Germinal center (tissue), 1 donor: ENCODE data around the gene TADA3.
"Not testable (repeated sequence)": the region's sequence is repeated elsewhere in the genome, so short reads cannot be mapped to it uniquely, and the experiment has no call there.

Experiments used
- DNase-seq: peaks from one replicate; pipeline ENCODE4 v3.0.0; 2012; ENCODE audit warnings: mixed read lengths, low spot score

TADA3 gene

DNA sequence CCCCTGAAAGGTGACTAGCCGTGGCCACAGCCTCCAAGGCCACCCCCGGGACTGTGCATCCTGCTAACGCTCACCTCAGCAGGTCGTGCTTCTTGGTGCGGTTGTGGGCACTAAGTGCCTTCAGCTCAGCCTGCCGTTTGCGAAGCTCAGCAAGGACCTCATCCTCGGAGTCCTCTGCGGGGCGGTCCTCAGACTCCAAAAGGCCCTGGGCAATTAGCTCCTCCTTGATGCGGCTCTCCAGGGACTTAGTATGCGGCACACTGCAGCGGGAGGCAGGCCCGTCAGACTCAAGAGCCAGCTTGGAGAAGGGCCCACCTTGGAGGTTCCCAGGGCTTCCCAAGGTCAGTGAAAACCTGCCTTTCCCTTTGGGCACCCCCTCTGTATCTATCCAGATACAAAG lies 8.3 kb downstream of the TADA3 start:
- DNase-seq, result no peak

- peak; percentile 32 for DNase-seq
Measured at GRCh38 chr3:9782770-9783169, 9.5 kb downstream of the TADA3 start.

DNA sequence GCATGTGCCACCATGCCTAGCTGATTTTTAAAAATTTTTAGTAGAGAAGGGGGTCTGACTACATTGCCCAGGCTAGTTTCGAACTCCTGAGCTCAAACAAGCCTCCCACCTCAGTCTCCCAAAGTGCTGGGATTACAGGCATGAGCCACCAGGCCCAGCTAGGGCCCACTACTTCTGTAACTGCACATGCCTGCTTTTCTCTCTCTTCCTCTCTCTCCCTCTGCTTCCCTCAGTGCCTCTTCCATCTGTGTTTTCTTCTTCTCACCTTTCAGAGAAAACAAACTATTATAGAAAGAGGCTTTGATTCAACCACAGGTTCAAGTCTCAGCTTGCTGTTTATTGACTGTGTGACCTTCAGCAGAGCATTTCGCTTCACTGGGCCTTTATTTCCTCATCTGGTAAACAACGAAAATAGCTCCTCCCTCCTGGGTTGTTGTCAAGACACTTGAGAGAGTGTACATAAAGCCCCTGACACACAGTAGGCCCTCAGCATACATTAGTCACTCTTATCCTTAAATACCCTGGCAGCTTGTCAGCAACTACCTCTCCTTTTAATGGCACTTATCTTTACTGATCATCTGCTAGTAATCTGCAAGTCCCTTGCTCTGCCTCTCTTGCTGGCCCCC lies 10.2 kb downstream of the TADA3 start:
- DNase-seq, result no peak

- no peak for DNase-seq
Measured at GRCh38 chr3:9781551-9781950, 10.7 kb downstream of the TADA3 start.

GRCh38 chr3:9780910-9781309 lies 11.4 kb downstream of the TADA3 start:
- no peak for DNase-seq

DNA sequence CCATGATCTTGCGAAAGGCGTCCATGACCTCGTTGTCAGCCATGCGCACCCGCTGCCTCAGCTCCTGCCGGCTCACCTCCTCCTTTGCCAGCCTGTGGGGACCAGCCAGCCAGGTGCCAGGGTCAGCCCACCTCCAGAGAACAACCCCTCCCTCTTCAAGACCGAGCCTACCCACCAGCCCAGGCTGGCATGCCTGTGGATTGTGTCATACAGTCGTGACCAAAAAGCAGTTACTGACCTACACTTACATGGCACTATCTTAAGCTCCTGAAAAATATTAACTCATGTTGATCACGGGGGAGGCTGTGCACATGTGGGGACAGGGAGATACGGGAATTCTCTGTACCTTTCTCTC lies 11.8 kb downstream of the TADA3 start:
- peak; percentile 36 for DNase-seq

GRCh38 chr3:9779721-9780457 lies 12.4 kb downstream of the TADA3 start:
- peak; percentile 78 for DNase-seq

DNA sequence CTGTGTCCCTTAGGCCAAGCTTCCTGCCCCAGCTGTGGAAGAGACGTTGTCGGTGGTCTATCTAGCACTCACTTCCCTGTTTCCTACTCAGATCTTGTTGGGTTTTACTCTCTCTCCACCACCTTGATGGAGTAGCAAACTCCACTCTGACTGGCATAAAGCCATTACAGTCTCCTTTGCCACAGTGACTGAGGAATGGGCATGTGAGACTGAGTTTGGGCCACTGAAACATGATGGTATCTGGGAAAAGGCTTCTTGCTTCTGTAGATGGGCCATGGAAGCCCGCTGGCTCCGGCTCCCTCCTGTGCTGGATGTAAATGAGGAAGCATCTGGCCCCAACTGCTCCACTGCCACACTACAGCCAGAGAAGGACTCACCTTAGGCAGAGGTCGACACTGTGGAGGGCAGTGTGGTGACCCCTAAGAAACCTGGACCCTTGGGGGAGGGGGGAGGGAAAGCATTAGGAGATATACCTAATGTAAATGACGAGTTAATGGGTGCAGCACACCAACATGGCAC lies 13.1 kb downstream of the TADA3 start:
- DNase-seq, result peak; percentile 45

DNA sequence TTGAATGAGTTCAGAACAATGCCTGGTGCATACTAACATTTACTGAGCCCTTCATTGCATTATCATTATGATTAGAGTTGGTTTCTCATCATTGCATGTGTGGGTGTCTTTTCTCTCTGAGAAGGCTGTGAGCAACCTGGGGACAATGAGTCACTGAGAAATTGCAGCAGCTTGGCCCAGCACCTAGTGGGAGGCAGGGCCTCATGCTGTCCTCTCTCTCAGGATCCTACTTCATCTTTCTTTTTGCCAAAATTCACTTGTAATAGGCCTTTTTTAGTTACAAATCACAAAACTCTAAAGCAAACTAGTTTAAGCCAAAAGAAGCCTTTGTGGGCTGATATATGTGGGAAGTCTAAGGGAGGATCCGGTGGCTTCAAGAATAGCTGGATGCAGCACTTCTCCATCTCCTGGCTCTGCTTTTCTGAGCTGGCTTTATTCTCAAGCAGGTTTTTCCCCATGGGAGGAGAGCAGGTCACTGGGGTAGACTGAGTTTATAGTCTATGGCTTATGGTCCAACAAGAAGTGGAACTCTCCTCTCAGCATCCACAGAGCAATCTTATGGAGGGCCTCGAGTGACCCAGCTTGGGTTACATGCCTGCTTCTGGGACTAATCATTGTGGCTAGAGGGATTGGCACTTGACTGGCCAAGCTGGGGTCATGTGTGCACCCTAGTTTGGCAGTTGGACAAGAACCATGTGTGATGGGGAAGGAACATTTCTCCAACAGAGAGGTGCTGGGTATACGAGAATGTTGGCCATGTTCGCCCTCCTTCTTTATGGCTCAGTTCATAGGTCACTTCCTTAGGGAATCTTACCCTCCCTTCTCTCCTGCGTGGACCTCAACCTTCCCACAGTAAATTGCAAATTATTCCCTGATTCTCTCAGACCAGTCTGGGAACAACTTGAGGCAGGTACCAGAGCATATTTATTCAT lies 13.9 kb downstream of the TADA3 start:
- DNase-seq, result no peak

GRCh38 chr3:9777694-9778021 lies 14.6 kb downstream of the TADA3 start:
- no peak for DNase-seq

DNA sequence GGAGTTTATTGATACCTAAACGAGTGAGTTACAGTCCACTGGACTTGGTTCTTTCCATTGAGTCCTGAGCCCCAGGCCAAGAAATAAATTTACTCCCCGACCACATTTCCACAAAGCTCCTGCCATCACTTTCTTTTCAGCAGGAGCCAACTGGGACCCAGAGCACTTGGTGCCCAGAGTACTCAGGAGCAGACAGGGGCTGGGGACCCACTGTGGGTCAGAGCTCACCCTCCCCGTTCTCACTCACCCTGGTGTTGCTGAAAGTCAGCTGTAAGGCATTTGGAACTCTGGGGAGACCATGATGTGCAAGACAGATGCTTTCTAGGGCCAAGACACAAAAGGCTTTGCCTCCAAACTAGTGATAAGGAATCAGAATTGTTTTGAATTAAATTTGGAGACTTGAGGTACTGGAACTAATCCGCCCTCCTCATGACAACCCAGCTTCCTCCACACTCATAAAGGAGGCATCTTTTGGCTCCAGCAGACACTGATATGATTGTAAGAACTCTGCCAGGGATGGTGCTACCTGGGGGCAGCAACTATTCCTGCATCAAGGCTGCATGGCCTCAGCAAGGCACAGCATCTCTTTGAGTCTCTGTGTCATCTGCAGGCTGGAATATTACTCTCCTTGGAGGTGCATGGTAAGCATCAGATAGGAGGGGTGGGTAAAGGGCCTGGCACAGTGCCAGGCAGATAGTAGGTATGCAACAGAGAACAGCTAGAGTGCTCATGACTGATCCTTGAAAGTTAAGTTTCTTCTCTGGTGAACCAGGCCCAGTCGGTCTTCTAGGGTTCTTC lies 15.2 kb downstream of the TADA3 start:
- DNase-seq, result no peak

DNA sequence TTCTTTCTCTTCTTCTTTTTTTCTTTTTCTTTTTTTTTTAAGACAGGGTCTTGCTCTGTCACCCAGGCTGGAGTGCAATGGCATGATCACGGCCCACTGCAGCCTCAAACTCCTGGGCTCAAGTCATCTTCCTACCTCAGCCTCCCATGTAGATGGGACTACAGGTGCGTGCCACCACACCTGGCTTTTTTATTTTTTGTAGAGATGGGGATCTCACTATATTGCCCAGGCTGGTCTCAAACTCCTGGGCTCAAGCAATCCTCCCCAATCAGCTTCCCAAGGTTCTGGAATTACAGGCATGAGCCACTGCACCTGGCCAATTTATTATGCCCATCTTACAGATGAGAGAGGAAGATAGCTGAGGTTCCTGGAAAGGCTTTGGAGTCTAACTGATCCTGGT lies 21.3 kb downstream of the TADA3 start:
- not testable (repeated sequence) for DNase-seq

DNA sequence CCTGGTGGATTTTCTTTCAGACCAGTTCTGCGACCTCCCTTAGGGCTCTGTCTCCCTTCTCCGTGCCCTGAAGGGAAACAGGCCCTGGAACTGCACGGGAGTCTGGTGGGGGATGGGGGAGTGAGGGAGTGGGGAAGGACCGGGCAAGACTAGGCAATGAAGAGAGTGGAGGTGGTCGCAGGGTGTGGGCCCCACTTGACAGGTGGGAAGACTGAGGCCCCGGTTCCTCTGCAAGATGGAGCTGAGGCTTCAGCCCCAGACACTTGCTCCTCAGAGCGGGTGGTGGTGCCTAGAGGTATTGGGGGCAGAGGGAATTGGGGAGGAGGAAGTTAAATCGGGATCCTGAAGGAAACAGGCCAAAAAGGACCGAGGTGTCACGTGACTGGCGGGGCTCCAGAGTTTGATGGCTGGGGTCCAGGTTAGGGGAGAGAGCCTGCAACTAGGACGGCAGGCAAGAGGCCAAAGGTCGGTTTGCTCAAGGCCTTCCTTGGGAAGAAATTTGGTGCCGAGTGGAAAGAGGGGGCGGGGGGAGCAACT lies 21.9 kb downstream of the TADA3 start:
- DNase-seq, result no peak

DNA sequence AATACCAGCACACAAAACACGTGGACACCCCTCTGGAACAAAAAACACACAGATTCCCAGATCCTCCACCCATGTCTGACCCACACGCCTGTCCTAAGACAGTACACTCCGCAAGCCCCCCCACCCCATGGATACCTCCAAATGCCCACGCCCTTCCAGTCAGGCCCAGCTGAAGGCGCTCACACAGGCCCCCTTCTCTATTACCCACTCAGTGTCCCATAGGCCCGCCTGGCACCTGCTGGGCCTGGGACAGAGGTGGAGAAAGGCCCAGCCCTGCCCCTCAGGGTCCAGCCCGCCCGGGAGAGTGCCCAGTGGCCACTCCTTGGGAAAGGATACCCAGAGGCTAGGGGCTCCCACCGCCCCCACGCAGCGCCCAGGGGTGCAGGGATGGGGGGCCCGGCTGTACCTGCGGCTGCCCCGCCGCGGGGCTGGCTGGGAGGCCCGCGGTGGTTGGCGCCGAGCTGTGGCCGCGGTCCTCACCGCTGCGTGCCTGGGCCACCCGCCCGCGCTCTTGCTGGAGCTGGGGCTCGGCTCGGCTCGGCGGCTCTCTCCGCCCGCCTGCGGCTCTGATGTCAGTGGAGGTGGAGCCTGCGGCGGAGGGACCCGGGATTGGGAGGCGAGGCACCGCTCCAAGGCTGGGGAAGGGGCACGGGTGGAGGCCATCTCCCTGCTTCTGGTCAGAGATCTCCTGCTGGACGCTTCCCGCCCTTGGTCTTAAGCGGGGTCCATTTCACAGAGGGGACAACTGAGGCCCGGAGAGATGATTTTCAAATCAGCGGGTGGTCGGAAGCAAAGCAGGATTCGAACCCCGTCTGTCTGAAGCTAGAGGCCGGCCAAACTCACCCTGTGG lies 22.6 kb downstream of the TADA3 start, which contains the start of gene CAMK1:
Gene CAMK1, minus strand, starts transcription at position 522 of the 850 bp plus-strand sequence. CDS start 2,198 bp downstream, outside the sequence.
- DNase-seq, result peak; percentile 78

- no peak for DNase-seq
Measured at GRCh38 chr3:9769012-9769411, 23.3 kb downstream of the TADA3 start.

GRCh38 chr3:9768141-9768775 lies 24.0 kb downstream of the TADA3 start:
- DNase-seq, result no peak

DNA sequence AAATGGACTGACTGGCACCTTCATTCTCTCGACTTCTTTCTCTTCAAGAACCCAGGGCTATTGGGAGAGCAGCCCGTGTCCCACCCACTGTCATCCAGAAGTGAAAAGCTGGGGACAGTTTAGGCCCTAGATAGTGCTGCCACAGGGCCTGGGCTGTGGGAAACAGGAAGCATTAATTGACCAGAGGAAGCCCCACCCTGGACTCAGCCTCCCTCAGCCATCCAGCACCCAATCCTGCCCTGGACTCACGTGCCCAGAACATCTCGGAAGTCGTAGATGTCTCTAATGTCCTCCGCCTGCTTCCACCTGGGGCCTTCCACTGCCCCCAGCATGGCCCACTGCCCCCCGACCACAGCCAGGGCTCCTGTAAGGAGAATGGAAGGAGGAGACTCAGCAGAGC lies 24.9 kb downstream of the TADA3 start:
- DNase-seq, result no peak

DNA sequence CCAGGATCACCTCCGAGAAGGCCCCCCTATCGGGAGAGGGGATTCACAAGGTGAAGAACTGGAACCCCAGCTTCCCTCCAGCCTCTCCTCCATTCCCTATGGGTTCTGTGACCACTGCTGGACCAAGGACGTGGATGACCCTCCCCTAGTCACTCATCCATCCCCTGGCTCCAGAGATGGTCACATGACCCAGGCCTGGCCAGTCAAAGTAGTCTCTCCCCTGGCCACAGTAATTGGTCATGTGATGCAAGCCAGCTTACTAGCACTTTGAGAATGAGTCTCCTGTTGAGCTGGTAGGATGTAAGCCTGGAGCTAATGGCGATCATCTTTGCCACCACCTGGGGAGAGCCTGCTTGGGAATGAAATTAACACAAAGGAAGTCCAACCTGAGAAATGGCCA lies 26.4 kb downstream of the TADA3 start:
- no peak for DNase-seq

DNA sequence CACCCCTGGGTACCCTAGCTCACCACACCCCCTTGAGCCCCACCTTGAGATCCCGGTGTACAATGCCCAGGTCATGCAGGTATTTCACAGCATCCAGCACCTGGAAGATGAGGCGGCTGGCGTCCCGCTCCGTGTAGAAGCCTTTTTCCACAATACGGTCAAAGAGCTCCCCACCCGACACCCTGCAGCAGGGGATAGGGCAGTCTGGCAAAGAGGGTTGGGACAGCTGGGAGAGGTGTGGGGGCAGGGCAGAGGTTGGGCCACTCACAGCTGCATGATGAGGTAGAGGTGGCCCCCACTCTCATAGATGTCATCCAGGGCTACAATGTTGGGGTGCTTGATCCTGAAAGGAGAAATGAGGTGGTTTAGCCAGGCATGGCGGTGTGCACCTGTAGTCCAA lies 29.4 kb downstream of the TADA3 start:
- DNase-seq, result no peak

- no peak for DNase-seq
Measured at GRCh38 chr3:9761919-9762318, 30.4 kb downstream of the TADA3 start.
